Measurements from ENCODE around the gene NOL7.
A peak's percentile ranks its signal among the peaks of the same experiment; 100 is the strongest.

The NOL7 gene

GRCh38 chr6:13600036-13600435, 15.1 kb upstream of the NOL7 start:
- no peak for FAIRE-seq

GRCh38 chr6:13604135-13604534, 11.0 kb upstream of the NOL7 start:
- FAIRE-seq, result no peak

- no peak for FAIRE-seq
Observed at GRCh38 chr6:13604546-13605416, 10.4 kb upstream of the NOL7 start.

DNA sequence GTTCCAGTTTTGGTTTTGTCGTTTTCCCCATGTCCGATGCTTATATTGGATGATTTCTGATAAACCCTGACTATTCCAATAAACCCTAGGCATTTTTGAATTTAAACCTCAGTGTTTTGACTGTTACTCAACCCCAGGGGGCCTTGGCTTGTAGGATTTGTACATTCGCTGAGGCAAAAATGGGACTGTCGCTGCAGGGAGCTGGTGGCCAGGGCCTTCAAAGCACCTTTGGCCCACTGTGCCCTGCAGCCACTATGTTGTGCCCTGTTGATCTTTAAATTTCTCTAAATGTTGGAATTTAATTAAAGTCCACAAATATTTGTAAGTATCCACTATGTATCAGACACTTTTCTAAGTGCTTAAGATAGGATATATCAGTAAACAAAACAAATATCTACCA, 9.5 kb upstream of the NOL7 start:
- no peak for FAIRE-seq

GRCh38 chr6:13611715-13612114, 3.4 kb upstream of the NOL7 start:
- no peak for FAIRE-seq

DNA sequence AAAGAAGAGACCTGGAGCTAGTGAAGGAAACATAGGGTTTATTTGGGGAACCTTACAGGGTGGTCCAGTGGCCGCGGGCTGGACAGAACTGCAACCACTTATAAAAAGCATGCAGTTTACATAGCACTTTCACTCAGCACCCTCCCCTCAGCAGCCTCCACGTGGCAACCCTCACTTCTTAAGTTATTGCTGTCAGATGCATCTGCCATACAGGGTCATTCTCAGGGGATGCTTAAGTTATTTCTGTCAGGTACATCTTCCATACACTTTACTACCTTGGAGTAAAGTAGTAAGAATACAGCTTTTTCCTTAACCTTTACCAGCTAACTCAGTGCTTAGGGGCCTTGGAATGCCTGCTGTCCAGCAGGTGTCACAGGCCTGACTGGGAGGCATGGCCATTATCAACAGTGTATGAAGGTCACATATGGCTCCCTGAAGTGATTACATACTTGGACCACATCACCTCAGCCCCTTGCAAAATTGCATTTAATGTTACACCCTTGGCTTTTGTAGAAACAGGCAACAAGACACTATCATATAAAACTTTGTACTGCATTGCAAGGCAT, 2.0 kb upstream of the NOL7 start:
- FAIRE-seq, result no peak

DNA sequence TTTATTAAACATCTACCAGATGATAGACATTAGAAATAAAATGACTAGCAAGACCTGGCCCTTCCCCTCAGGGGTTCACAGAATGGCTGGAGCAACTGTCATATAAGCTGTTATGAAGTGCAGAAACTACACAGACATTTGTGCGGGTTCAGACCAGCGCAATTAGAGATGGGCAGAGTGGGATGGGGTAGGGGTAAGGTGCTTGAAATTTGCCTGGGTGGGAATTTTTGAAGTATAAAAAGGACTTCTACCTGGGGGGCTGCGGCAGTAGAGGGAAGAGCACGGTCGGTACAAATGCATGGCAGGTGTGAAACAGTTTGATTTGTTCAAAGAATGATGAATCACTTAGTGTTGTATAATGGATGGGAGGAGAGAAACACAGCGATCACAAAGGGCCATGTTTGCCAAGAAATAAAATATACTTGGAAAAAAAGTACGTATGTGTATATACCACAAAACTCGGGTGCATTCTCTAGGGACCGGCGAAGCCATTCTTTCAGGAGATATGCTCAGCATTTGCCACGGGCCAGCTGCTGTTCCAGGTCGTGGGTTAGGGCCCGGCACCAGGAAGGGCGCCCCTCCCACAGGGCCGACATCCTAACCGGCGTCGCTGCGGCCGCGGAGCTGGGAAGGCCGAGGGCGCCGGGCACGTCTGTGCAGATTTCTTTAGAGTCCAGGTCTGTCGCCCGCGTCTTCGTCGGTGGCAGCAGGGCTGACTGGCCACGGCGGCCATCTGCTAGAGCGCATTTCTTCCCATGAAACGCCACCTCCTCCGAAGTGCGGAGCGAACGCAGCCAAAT, 809 bp upstream of the NOL7 start:
- FAIRE-seq, result no peak

DNA sequence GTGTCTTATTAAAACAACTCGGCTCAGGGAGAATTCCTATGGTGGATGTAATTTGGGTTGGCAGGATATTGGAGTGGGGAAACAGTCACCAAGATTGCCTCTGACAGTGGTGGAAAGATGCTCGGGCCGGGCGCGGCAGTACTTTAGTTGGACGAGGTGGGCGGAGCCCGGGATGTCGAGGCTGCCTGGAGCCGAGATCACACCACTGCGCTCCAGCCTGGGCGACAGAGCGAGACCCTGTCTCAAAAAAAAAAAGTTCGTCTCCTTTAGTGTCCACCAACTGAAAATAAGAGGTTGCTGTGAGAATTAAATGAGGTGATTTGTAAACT, 621 bp downstream of the NOL7 start:
- no peak for FAIRE-seq

- no peak for FAIRE-seq
Observed at GRCh38 chr6:13617066-13617465, 1.9 kb downstream of the NOL7 start.

DNA sequence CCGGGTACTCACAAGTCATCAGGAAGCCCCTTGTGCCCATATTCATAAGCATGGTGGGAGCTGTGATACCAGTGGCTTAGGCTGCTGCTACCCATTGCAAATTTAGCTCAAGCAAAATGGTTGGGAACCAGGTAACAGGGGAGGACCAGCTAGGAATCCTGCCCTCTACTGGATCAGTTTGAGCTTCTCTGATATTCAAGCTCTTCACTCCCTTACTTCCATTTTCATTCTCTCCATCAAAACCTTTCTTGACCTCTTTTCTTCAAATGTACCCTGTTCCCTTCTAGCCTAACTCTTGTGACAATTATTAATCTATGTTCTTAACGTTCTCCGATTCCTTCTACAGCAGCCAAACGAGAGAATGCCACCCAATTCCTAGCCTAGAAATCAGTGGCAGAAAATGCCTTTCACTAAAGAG, 9.7 kb downstream of the NOL7 start:
- no peak for FAIRE-seq

- no peak for FAIRE-seq
Observed at GRCh38 chr6:13629459-13630116, 14.5 kb downstream of the NOL7 start.

GRCh38 chr6:13630499-13630898, 15.4 kb downstream of the NOL7 start:
- no peak for FAIRE-seq

- no peak for FAIRE-seq
Observed at GRCh38 chr6:13633343-13633742, 18.2 kb downstream of the NOL7 start.

DNA sequence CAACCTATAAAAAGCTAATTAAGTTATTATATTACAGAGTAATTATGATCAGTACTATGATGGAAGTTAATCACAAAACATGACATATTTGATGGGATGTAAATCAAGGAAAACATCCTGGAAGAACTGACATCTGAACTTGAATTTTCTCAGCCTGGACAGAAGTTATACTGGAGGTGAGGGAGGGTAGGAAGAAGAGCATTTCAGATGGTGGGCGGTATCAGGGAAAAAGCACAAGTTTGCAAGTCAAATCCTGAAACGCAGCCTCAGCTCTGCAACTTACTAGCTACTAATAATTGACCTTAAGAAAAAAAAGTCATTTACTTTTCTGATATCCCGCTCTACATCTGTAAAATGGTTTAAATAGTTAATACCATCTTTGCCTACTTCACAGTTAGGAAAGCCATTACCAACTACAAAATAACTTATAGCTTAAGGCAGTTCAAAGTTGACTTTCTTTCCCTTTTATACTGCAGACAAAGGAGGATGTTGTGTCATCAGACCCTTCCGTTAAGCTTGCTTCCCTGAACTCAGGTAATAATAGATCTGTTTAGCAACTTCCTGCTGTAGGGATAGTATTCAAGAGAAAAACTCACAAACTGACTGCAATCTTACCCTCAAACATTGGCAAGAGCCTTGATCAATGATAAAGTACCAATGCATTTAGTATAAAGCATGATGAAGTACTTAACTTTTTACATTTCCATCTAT, 21.0 kb downstream of the NOL7 start:
- no peak for FAIRE-seq

DNA sequence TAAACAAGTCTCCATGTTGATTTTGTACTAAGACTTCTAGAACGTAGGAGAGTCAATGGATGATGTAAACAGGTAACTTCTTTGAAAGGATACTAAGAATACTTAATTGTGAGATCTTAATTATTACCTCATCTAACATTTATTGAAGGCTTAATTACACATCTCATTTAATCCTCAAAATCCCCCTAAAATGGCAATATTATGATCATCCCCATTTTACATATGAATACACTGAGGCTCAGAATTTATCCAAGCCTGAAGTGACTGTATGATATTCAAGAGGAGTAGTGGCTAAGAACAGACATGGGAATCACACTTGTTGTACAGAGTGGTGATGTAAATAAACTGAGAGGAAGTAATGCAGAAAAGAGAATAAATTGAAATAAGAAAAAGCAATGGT, 22.9 kb downstream of the NOL7 start:
- no peak for FAIRE-seq

GRCh38 chr6:13638626-13639025, 23.5 kb downstream of the NOL7 start:
- no peak for FAIRE-seq

GRCh38 chr6:13641315-13641714, 26.2 kb downstream of the NOL7 start:
- FAIRE-seq, result peak; percentile 83

GRCh38 chr6:13643125-13643524, 28.0 kb downstream of the NOL7 start:
- no peak for FAIRE-seq

DNA sequence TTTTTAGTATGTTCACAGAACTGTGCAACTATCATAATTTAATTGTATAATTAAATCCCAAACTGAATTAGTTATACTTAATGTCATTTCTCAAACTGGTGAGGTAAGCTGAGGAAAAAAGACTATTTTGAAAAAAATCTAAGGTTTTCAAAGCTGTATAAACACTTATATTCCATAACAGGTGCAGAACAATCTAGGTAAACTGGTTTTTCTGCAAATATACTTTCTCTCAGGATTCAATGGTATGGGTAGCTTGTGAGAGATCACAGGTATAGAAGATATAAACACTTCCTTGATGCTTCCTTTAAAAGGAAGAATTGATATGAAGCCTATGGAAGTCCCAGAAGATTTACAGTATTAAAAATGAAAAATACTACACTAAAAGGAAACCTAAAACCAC, 33.7 kb downstream of the NOL7 start:
- FAIRE-seq, result no peak

GRCh38 chr6:13649393-13649792, 34.3 kb downstream of the NOL7 start:
- no peak for FAIRE-seq

DNA sequence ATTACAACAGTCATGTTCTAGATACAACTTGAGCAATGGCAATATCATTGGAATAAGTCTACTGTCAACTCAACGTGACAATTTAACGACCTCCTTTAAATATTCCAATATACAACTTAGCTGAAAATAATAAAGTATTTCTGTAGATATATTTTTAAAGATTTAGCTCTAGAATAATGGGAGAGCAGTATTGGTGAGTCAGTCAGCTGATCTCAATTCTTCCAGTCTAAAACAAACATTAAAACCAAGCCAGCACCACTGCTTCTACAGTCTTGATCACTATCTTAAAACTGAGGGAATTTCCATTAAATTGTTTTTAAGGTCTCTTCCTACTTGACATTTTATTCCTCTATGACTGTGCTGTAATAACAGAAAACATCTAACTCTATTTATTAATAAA, 38.2 kb downstream of the NOL7 start:
- no peak for FAIRE-seq

DNA sequence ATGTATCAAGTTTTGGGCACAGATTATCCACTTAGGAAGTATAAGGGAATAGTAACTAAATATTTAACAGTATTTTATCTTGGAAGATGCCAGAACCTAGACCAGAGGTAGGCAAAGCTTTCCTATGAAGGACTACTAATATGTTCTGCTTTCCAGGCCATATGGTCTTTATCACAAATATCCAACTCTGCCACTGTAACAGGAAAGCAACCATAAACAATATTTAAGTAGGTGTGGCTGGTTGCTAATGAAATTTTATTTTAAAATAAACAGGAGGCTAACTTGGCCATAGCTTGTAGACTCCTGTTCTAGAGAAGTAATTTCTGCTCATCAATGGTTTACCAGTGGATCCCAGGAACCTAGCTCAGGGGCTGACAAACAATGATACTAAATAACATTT, 39.4 kb downstream of the NOL7 start:
- no peak for FAIRE-seq

- no peak for FAIRE-seq
Observed at GRCh38 chr6:13655700-13656099, 40.6 kb downstream of the NOL7 start.
